ENCODE data around the gene PPFIA4.

Gene PPFIA4

GRCh38 chr1:203035111-203036000, 9.1 kb downstream of the PPFIA4 start:
- H2AFZ ChIP-seq (ENCODE audit: low read length): no peak overlapping the region
- no peaks in the 10 kb centered on the region for H3K79me2 ChIP-seq (ENCODE audit: low read length)
- H3K27me3 ChIP-seq (replicated peaks; ENCODE audit: insufficient read depth, low read length): no peaks in the 10 kb centered on the region
- no peaks in the 10 kb centered on the region for H3K9me2 ChIP-seq (replicated peaks; ENCODE audit: insufficient read depth, low read length)
- H3K36me3 ChIP-seq (replicated peaks; ENCODE audit: insufficient read depth, low read length): no peaks in the 10 kb centered on the region
- no peak for DNase-seq
- no peak for TF ChIP-seq EZH2phosphoT487 (IDR thresholded peaks at IDR 0.05; ENCODE audit: low read length)
- TF ChIP-seq CTCF (IDR thresholded peaks at IDR 0.05; ENCODE audit: low read length): no peak
- TF ChIP-seq EZH2 (optimal IDR thresholded peaks at IDR 0.05; ENCODE audit: low read depth, low read length): no peak
- no peak overlapping the region for H3K9ac ChIP-seq (ENCODE audit: low read length)
- peaks cover 12% of the 10 kb centered on the region for H3F3A ChIP-seq (ENCODE audit: insufficient read depth, low read length)
- H4K20me1 ChIP-seq (ENCODE audit: insufficient read depth, low read length): no peaks in the 10 kb centered on the region
- no peak overlapping the region for H3K4me3 ChIP-seq (ENCODE audit: low read length)
- H3K4me1 ChIP-seq (ENCODE audit: low read length): peaks cover 34% of the 10 kb centered on the region
- no peak overlapping the region for H3K4me2 ChIP-seq (ENCODE audit: low read depth, low read length)
- H3K27ac ChIP-seq (ENCODE audit: low read length): no peak overlapping the region
- H3K9me3 ChIP-seq (replicated peaks; ENCODE audit: insufficient read depth, low read length): no peaks in the 10 kb centered on the region

DNA sequence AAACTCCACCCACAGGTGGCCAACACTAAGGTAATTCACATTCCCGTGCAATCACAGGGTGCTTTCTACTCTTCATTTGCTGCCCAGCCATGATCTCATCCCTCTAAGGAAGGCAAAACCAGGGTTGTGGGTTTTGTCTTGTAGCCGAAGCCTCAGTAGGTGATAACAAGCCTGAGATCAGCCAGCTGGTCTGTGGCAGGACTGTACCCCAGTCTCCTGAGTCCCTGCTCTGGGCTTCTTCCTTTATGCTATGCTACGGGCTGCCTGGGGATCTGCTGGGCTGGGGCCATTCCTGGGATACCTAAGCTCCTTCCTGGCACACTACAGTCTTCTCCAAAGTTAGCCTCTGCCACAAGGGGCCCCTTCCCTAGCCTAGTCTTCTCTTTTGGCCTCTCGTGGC, 9.8 kb downstream of the PPFIA4 start:
- Histone ChIP-seq H3K36me3 (replicated peaks; ENCODE audit: insufficient read depth, low read length) (no peaks in the 10 kb centered on the region), H3K4me1 (ENCODE audit: low read length) (peaks cover 42% of the 10 kb centered on the region), H3K4me3 (ENCODE audit: low read length) (no peak overlapping the region), H3K27ac (ENCODE audit: low read length) (no peak overlapping the region), H3K27me3 (replicated peaks; ENCODE audit: insufficient read depth, low read length) (no peaks in the 10 kb centered on the region), H3K9me3 (replicated peaks; ENCODE audit: insufficient read depth, low read length) (no peaks in the 10 kb centered on the region), H3K4me2 (ENCODE audit: low read depth, low read length) (no peak overlapping the region), H3K9me2 (replicated peaks; ENCODE audit: insufficient read depth, low read length) (no peaks in the 10 kb centered on the region), H3F3A (ENCODE audit: insufficient read depth, low read length) (peaks cover 19% of the 10 kb centered on the region), H4K20me1 (ENCODE audit: insufficient read depth, low read length) (no peaks in the 10 kb centered on the region), H2AFZ (ENCODE audit: low read length) (no peak overlapping the region), H3K9ac (ENCODE audit: low read length) (no peak overlapping the region), H3K79me2 (ENCODE audit: low read length) (no peaks in the 10 kb centered on the region)
- TF ChIP-seq EZH2 (optimal IDR thresholded peaks at IDR 0.05; ENCODE audit: low read depth, low read length) (no peak), EZH2phosphoT487 (IDR thresholded peaks at IDR 0.05; ENCODE audit: low read length) (no peak), CTCF (IDR thresholded peaks at IDR 0.05; ENCODE audit: low read length) (no peak)
- DNase-seq: no peak

DNA sequence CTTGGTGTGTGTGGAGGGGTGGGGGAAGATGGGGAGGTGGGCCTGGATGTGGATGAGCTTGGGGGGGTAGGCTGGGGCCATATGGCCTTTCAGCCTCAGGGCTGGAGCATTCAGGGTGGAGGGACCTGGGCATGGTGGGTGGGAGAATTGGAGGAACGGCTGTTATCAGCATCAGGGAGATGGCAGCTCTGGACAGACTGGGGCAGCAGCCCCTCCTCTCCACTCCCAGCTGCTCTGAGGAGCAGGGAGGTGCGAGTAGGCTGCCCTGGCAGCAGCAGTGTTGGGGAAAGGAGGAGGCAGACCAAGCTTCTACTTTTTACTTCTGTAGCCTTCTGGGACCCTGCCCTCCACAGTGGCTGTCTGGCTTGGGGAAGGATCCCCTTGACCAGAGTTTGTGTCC, 10.2 kb downstream of the PPFIA4 start:
- H3F3A ChIP-seq (ENCODE audit: insufficient read depth, low read length): peaks cover 22% of the 10 kb centered on the region
- no peaks in the 10 kb centered on the region for H3K9me3 ChIP-seq (replicated peaks; ENCODE audit: insufficient read depth, low read length)
- no peak overlapping the region for H3K4me3 ChIP-seq (ENCODE audit: low read length)
- DNase-seq: no peak
- no peak overlapping the region for H2AFZ ChIP-seq (ENCODE audit: low read length)
- TF ChIP-seq EZH2phosphoT487 (IDR thresholded peaks at IDR 0.05; ENCODE audit: low read length) (no peak), EZH2 (optimal IDR thresholded peaks at IDR 0.05; ENCODE audit: low read depth, low read length) (no peak), CTCF (IDR thresholded peaks at IDR 0.05; ENCODE audit: low read length) (no peak)
- no peak overlapping the region for H3K9ac ChIP-seq (ENCODE audit: low read length)
- no peaks in the 10 kb centered on the region for H3K79me2 ChIP-seq (ENCODE audit: low read length)
- H3K27ac ChIP-seq (ENCODE audit: low read length): no peak overlapping the region
- no peaks in the 10 kb centered on the region for H3K9me2 ChIP-seq (replicated peaks; ENCODE audit: insufficient read depth, low read length)
- H3K4me1 ChIP-seq (ENCODE audit: low read length): peaks cover 46% of the 10 kb centered on the region
- H3K27me3 ChIP-seq (replicated peaks; ENCODE audit: insufficient read depth, low read length): no peaks in the 10 kb centered on the region
- H3K4me2 ChIP-seq (ENCODE audit: low read depth, low read length): no peak overlapping the region
- H4K20me1 ChIP-seq (ENCODE audit: insufficient read depth, low read length): no peaks in the 10 kb centered on the region
- no peaks in the 10 kb centered on the region for H3K36me3 ChIP-seq (replicated peaks; ENCODE audit: insufficient read depth, low read length)

Measured in MM.1S (cell line).